A172 (cell line): ENCODE data around the gene ZNF185. TPM values are rescaled to one million over a fixed set of nuclear protein-coding genes. Genes with fewer than 3 reads are reported as not detected.
"Not testable (repeated sequence)": the region's sequence is repeated elsewhere in the genome, so short reads cannot be mapped to it uniquely, and the experiment has no call there.

Experiments used
- DNase-seq: peaks from one replicate; pipeline ENCODE4 v3.0.0-alpha.2; 2015; ENCODE audit warnings: low spot score
- total RNA-seq: library from RNA; depleted of rRNA; stranded (reverse); fragments of >200 nt; shearing (Covaris generic); gene quantifications from 2 replicates; pipeline ENCODE4 v1.2.3, GENCODE V29; 2014

The ZNF185 gene
- total RNA-seq, 1 experiment from 2014 or later, result 4.9 TPM

- peak; percentile 19 for DNase-seq
Observed at GRCh38 chrX:152895724-152896420, 2.0 kb upstream of the ZNF185 start.

- DNase-seq, result peak; percentile 72
Observed at GRCh38 chrX:152896450-152896849, 1.4 kb upstream of the ZNF185 start.

- DNase-seq, result no peak
Observed at GRCh38 chrX:152898442-152898841, 575 bp downstream of the ZNF185 start.

DNA sequence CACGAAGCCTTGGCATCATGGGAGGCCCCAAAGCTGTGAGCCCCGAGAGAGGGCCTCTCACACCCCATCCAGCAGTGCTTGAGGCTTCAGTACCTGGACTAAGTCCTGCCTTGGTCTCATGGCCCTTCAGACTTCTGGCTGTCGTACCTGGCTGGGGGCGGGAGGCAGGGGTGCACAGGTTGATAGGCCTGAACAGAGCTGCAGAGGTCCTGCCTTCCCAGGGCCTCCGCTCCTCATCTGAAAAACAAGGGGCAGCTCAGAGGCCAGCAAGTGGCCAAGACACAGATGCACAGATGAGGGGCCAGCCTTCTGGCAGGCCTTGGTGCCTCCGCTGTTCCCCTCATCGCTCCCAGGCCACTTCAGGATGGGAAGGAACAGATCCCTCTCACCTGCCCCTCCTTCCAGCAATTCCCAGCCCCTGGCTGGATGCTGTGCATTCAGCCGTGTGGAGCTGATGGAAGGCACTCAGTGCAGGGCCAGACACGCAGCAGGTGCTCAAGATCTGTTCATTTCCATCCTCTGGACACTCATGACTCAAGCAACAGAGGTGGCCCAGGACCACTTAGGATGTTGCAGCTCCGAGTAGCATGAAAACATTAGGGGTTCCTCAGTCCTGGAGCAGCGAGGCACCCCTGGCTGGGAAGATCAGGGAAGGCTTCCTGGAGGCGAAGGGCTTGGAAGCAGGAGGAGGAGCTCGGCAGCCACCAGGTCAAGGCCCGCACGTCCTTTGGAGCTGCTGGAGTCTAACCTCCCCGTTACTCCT lies 1.4 kb downstream of the ZNF185 start:
- DNase-seq, result no peak

DNA sequence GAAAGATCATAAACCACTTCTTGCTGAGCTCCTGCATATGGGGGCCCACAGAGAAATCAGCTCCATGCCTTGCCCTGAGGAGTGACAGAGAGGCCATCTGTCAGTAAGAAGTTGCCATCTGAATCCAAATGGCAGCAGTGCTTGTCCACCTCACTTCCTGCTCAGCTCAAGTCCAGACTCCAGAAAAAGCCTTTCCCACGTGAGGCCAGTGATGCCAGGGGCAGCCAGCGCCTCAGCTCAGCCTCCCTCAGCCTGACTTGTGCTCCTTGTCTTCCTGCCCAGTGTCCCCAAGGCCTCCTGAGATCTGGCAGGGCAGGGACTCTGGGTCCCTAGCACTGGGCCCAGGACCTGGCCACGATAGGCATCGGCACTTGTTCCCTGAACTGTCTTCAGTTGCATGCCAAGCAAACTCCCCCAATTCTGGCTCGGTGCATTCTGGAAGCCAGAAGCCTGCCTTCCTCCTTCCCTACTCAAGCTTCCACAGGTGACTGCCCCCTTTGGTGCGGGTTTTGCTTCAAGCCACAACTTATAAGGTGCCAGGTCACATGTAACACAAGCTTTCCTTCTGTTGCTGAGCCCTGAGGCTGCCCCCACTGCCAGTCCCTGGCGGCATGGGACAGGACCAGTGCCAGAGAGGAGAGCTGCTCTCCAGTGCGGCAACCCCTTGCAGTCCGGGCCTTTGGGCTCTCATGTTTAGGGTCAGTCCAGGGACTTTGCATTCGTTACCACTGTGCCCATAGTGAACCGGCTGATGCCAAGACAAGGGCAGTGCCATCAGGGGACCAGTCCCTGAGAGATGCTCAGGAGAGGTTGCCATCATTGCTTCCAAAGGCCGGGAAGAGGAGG lies 2.2 kb downstream of the ZNF185 start:
- no peak for DNase-seq

DNA sequence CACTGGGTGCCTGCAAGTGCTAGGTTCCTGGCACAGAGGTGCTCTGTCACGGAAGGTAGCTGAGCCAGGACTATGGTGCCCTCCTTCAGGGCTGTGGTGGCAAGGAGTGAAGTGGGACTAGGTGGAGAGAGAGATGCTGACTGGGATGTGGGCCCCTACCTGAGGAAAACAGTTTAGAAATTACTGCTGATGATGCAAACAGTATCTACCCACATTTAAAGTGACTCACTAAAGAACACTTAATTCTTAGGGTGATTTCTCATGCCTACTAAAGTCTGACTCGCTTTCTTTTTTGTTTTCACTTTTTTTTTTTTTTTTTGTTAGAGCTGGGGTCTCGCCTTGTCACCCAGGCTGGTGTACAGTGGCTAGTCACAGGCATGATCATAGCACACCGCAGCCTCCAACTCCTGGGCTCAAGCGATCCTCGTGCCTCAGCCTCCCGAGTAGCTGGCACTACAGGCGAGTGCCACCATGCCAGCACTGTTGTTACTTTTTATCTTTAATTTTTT lies 3.1 kb downstream of the ZNF185 start:
- DNase-seq, result no peak

DNA sequence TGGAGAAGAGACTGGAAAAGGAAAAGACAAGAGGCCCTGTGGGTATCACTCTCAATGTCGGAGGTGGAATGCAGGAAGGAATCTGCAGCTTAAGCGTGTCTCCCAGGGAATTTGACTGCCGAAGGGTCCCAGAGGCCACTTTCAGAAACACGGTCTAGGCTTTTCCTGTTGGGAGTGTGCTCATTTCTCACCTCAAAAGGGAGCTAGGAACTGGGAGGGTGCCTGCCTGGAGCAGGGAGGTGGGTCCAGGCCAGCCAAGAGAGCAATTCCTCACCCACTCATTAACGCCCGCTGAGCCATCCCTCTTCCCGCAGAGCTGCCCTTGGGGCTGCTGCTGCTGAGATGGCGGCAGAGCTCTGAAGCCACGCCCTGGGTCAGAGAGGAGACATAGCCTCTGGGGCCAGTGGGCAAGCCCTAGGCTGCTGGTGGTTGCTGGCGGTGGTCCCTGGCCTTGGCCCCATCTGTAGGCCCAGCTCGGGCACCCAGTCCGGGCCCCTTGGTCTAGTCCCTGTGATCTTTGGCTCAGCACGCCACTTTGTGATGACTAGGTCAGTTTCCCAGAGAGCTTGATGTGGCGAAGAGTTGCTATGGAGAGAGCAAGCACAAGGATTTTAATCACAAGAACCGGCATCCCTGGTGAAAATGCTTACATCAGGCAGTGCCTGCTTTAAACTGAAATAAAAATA lies 4.1 kb downstream of the ZNF185 start:
- no peak for DNase-seq

GRCh38 chrX:152902502-152902820 lies 4.6 kb downstream of the ZNF185 start:
- DNase-seq, result no peak

DNA sequence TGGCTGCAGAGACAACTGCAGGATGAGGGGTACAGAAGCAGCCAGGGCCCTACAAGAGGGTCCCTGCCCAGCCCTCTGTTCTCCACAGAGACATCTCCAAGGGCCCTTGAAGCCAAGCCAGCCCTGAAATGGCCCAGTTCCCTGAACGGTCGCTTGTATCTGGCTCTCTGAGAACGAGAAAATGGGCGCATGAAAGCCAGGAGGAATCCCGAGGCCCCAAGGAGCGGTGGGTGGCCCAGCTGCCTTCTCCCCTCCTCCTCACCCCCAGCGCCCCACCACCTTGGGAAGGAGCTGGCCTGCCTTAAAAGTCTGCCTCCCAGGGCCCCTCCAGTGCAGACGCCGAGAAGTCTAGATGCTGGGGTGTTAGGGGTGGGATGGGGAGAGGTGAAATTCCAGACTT lies 5.7 kb downstream of the ZNF185 start:
- DNase-seq, result no peak

DNA sequence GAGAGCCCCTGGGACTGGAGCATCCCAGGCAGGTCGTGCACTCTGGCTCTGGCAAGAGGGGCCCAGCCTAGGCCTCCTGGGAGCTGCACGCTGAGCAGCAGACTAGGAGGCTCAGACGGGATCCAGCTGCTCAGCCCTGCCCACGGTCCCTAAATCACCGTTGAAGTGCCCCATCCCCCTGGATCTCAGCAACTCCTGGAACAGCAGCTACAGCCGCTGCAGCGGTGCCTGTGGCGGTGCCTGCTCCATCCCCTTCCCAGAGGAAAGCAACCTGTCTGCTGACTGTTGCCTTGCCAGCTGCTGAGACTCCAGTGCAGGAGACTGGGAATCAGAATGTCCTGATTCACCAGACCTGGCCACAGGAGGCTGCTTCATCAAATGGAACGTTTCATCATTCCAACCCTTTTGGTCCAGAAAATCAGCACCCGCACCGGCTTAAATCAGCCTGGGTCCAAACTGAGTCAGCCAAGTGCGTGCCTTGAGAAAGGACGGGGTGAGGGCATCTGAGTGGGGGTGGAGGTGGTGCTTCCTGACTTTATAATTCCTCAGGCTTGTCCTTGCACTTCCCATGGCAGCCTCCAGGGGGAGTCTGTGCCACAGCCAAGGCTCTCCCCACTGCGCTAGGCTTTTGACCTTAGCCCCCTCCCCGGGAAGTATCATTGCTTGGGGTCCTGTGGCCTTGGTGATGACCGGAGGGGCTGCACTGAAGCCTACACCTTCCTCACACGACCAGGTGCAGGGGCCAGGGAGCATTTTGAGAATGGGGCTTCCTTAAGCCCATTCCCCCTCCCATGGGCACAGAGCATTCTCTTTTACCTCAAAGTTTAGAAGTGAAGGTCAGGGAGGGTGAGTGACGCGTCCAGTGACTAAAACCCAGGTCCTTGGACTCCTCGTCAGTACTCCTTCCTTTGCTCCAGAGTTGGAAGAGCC lies 6.5 kb downstream of the ZNF185 start:
- DNase-seq, result peak; percentile 66

GRCh38 chrX:152905081-152905420 lies 7.2 kb downstream of the ZNF185 start:
- no peak for DNase-seq

DNA sequence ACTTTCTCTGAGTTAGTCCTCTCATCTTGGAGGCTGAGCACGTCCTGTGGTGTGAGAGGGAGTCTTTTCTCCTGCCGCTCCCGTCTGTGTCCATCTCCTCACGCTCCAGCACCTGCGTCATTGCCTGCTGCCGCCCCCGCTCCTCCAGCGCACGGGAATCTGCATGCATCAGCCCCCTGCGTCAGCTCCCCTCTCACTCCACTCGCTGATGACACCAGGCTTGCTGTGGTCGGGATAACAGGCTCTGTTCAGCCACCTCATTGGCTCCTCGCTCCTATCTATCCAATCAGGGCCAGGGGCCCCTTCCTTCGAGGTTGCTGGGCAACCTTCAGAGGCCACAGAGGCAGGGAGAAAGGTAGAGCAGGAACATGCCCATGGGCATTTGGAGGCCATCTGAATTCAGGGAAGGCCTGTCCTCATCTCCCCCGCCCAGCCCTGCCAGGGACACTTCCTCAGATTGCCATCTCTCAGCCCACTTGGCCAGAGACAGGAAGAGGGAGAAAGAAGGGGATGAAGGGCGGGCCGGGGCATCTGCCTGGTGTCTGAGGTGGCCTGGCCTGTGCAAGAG lies 9.3 kb downstream of the ZNF185 start:
- DNase-seq, result no peak

GRCh38 chrX:152908486-152908885 lies 10.6 kb downstream of the ZNF185 start:
- no peak for DNase-seq

DNA sequence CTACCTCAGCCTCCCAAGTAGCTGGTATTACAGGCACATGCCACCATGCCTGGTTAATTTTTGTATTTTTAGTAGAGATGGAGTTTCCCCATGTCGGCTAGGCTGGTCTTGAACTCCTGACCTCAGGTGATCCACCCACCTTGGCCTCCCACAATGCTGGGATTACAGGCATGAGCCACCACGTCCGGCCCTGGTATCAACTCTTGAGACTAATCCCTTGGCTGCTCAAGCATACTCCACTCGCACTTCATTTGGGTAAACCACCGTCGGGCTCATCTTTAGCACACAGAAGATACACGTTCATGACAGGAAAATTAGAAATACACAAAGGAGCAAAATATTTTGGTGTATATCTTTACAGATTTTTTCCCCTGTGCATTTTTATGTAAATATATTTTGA lies 12.2 kb downstream of the ZNF185 start:
- not testable (repeated sequence) for DNase-seq

DNA sequence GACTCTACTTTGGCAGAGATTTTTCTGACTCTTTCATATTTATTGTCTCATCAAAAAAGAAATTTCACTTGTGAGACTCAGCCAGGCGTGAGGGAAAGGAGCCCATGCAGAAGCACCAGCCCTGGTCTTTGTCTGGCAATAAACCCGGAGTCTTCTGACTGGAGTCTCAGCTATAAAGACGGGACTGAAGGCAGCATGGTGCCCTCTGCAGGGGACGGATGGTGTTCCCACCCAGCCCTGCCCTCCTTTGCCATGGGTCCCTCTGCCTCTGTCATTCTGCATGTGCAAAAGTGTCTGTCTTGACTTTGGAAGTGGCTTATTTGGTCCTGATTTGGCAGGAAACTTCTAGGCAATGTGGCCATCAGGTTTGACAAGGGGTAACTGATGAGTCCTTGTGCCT lies 14.2 kb downstream of the ZNF185 start:
- DNase-seq, result no peak

DNA sequence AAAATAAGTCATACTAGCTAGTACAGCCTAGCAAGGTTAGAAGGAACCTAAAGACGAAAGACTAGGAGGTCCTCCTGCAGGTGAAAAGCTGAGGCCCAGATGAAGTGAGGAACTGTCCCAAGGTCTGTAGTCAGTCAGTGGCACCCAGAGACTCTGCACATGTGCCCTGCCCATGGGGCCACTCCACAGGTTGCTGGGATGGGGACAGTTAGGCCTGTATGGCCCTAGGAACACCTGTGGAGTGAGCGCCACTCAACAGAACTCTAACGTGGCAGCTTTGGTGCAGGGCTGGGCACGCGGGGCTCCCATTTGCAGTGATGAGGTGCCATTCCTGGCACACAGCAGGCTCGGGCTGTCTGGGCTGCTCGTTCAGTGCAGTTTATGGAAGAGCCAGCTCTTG lies 14.8 kb downstream of the ZNF185 start:
- DNase-seq, result no peak

DNA sequence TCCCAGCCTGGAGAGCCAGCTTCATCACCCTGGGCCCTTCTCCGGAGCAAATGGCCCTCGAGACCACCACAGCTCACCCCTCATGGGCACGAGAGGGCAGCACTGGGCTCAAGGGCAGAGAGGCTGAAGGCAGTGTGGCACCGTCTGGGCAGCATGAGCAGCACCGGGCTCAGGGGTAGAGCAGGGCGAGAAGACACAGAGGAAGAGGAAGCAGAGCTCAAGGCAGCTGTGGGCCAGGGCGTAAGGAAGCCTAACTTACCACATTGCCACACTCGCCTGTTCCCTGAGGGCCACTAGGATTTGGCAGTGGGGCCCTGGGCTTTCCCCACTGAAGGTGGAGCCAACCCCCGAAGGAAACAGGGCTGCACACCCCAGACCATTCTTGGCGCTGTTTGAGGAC lies 15.5 kb downstream of the ZNF185 start:
- no peak for DNase-seq

GRCh38 chrX:152913910-152914309 lies 16.0 kb downstream of the ZNF185 start:
- no peak for DNase-seq

DNA sequence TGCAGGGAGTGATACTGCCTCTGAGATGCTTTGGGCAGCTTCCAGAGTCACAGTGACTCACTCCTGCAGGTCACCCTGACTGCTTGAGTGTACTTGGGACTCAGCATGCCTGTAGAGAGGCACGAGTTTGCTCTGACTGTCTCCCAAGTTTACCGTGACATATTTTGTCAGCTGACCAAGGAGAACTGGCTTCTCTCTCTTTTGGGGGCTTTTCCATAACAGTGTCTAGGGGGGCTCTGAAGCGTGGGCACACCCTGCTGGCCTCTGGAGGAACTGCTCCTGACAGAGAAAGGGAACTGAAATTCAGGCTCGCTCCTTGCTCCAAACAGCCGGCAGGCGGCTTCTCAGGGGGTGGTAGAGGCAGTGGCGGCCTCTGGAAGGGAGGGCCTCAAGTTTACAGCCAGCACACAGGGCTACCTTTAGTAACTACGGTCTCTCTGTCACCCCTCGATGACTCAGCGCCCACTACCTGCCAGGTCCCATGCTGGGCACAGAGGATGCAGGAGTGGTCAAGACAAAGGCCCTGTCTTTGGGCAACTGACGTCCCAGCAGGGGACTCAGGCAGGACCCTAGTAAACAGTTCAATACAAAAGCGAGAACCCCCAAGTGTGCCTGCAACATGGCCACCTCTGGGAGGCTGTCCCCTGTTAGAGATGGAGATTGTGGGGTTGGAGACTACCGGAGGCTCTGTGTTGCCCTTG lies 17.8 kb downstream of the ZNF185 start:
- peak; percentile 69 for DNase-seq
